Epidermal melanocyte (primary cell): ENCODE measurements around the gene ST7.
"Not testable (repeated sequence)": the region's sequence is repeated elsewhere in the genome, so short reads cannot be mapped to it uniquely, and the experiment has no call there.

ENCODE experiments used
- DNase-seq: peaks from one replicate; pipeline ENCODE4 v3.0.0; 2011; ENCODE audit warnings: low spot score; ENCODE audit not compliant: insufficient read length

ST7 gene

DNA sequence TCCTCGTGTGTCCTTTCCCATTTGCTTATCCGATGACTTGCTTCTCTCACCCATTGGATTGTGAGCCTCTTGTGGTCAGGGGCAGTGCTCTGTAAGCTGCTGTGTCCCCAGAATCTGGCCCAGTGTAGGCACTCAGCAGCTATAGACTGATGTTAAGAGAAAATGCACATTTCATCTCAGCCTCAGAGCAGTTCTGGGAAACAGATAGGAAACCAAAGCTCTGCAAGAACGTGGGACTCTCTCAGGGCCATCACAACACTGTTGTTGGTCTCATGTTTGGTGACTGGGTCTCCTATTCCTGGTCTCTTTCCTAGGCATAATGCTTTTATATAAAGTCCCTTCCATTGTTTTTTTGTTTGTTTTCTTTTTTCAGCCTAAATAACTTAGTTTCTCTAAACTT is 141.2 kb downstream of the ST7 start:
- DNase-seq, result no peak

GRCh38 chr7:117095055-117095454 is 141.8 kb downstream of the ST7 start:
- DNase-seq, result no peak

- no peak for DNase-seq
These were observed 143.0 kb downstream of the ST7 start for GRCh38 chr7:117096330-117096729.

DNA sequence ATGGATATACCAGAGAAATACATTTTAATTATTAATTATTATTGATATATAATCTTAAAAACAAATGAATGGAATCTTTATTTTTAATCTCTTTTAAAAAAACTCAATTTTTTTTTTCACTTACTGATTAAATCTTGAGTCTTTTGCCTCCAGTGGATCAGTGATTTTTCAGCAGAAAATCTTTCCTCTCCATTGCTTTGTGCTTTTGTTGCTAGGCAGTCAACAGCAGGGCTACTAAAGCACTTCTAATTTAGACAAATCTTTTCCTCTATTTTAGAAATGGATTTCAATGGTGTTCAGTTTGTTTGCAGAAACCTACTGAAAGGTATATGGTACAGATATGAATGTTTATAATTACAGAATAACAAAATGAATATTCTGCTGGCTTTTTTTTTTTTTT is 143.6 kb downstream of the ST7 start:
- DNase-seq, result no peak

DNA sequence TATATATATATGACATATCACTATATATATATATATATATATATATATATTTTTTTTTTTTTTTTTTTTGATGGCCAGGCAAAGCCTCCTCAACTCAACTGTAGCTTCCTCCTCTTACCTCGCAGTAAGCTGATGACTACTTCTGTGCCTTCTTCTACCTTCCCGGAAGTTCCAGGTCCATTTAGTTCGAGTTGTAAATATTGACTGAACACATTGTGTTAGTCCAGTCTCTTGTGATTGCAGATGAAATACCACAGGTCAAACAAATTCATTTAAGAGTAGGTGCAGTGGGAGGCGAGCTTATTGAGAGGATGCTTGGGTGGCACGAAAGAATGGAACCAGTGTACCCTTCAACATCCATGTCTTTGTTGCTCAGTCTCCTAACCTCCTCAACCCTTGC is 144.6 kb downstream of the ST7 start:
- no peak for DNase-seq

GRCh38 chr7:117098457-117098856 is 145.2 kb downstream of the ST7 start:
- no peak for DNase-seq

- DNase-seq, result no peak
These were observed 147.7 kb downstream of the ST7 start for GRCh38 chr7:117101026-117101425.

- DNase-seq, result no peak
These were observed 157.4 kb downstream of the ST7 start for GRCh38 chr7:117110480-117111315.

- no peak for DNase-seq
These were observed 158.2 kb downstream of the ST7 start for GRCh38 chr7:117111535-117111934.

DNA sequence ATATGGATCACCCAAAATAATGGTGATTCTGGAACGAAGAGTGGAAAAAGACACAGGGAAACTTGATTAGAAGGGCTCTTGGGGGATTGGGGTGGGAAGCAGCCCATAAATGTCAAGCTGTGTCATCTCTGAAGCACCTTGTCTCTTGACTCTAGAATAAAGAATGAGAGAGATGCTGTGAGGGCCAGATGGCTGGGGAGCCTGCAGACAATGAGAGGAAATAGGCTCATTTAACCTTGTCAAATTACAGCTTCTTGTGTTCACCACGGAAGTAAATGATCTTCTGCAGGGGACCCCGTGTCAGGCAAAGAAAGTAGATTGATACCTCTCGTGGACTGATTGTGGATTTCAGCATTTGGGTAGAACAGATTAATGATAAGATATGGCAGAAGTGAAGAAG is 159.3 kb downstream of the ST7 start:
- DNase-seq, result no peak

DNA sequence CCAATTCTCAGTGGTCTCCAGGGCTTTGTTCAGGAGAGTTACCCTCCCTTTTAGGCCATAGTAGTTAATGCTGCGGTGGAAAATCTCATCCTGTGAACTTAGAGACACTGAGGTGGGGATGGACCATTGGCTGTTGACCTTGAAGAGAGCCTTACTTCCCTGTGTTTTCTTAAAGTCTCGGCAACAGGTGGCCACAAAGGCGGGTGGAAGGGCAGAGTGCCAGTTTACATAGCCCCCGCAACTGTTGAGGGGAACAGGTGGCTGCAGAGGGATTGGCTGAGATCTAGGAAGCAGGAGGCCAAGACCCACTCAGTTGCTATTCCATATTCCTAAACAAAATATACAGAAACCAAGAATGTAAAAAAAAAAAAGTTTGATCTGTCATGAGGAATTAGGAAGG is 160.6 kb downstream of the ST7 start:
- DNase-seq, result no peak

GRCh38 chr7:117114272-117114671 is 161.0 kb downstream of the ST7 start:
- DNase-seq, result no peak

DNA sequence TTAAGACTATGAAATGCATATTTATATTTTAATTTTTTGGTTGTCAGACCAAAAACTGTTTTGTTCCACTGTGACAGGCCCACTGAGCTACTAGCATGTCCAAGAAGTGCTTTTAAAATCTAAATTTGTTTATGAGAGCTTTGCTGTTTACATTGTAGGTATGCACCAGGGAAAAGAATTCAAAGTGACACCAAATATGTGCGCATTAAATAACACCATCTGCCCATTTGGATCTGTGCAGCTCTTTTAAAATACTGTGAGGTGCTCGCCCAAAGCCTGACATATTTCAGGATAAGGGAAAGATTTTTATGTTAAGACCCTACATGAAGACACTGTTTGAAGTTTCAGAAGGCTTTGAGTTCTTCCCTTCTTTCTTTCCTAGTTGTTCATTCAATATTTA is 162.9 kb downstream of the ST7 start:
- no peak for DNase-seq

DNA sequence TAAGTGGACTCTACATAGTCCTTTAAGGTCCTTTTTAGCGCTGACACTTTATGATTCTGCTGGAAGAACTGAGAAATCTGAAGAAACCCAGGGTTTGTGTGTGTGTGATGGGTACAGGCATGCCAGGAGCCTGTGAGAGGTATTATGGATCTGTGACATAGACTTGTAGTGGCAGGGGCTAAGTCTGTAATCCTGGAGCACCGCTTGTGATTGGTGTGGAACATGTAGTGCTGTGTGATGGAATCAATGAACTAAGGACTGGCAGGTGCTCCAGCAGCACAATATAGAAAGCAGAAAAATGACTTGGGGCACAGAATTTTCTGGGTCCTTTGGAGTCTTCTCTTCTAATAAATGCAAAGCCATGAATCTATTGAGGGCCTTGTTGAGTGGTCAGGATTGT is 163.9 kb downstream of the ST7 start:
- DNase-seq, result no peak

GRCh38 chr7:117118579-117119180 is 165.4 kb downstream of the ST7 start:
- no peak for DNase-seq

DNA sequence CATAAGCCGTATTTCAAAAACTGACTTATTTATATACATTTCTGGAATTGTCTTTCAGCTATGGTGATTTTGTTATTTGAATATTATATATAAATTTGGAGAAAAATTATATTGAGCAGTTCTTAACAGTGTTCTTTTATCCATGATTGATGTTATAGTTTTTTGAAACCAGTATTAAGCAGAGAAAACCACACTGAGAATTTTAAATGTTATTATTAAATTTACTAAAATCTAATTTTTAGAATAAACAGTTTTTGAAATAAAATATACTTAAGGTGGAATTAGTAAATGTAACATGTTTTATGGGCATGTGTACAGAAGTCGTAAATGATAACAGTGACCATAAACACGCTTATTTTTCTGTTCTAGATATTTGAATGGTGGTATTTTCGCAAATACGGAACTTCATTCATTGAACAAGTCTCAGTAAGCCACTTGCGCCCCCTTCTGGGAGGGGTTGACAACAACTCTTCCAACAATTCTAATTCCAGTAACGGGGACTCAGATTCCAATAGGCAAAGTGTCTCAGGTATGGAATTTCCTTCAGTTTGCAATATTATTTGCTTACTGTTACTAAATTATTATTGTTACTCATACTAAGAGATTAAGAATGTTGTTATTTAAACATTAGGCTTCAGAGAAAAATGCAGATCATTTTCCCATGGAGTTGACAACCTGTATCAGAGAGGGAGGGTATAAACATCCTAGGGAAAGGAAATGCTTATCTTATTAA is 166.1 kb downstream of the ST7 start:
- DNase-seq, result no peak

DNA sequence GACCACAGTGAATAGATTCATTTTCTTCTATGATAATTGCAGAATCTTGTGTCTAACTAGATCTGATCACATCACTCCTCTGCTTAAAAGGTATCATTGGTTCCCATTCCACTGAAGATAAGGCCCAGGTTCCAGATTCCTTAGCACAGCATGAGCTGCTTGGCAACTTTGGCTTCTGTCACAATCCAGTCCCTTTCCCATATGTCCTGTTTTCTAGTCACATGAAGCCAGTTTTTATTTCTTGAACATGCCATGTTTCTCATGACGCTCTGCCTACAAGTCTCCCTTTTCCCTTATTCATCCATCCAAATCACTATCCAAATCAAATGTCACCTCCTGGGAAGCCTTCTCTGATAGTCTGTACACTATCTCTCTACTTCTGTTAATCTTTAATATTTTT is 167.0 kb downstream of the ST7 start:
- not testable (repeated sequence) for DNase-seq

DNA sequence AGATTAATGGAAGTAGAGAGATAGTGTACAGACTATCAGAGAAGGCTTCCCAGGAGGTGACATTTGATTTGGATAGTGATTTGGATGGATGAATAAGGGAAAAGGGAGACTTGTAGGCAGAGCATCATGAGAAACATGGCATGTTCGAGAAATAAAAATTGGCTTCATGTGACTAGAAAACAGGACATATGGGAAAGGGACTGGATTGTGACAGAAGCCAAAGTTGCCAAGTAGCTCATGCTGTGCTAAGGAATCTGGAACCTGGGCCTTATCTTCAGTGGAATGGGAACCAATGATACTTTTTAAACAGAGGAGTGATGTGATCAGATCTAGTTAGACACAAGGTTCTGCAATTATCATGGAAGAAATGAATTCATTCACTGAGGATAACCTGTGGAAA is 168.7 kb downstream of the ST7 start:
- DNase-seq, result not testable (repeated sequence)

GRCh38 chr7:117122536-117122935 is 169.2 kb downstream of the ST7 start:
- no peak for DNase-seq

GRCh38 chr7:117123311-117123926 is 170.1 kb downstream of the ST7 start:
- DNase-seq, result no peak

DNA sequence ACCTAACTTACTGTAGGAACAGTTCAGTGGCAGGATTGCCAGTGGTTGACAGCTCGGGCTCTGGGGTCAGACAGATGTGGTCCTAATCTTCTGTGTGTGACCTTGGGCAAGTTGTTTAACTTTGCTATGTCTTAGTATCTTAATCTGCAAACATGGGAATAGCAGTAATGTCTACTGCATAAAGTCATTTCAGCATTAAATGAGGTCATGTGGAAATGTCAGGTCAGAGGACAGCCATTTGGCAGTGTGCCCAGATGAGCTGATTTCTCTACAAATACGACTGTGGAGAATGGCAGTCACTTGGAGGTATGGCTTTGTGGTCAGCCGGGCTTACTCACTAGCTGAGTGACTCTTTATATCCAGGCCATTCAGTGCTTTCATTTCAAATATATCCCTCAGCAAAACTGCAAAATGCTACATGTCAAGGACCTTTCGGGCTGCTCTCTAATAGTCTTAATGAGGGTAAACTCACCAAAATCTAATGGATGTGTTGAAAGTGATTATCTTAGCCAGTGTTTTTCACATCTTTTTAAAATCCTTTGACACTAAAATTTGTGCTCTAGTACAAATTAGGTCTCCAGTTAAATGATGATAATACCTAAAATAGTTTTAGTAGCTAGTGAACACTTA is 171.4 kb downstream of the ST7 start:
- no peak for DNase-seq

DNA sequence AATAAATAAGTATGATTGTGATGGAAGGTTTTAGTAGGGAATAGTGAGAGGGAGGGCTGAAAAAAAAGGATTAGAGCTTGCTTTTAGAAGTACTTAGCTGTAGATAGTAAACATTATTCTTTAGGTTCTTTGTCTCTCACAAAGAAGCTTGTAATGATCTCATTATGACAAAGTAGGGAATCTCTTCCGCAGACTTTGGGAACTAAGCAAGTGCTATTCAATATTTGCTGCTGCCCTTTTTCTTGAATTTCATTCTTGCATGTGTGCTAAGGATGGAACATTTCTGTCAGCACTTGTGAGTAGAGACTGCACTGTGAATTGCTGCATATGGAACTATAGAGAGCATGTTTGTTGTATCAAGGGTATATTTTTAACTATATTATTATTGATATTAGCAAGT is 173.4 kb downstream of the ST7 start:
- no peak for DNase-seq
